GM20431 (cell line): Measurements from ENCODE around the gene FA2H.
"Not testable (repeated sequence)": the region's sequence is repeated elsewhere in the genome, so short reads cannot be mapped to it uniquely, and the experiment has no call there.

Experiments used
- in situ Hi-C: fragments of 300-500 bp; cut with MseI, MboI; formaldehyde crosslinking; loops from one replicate; pipeline ENCODE4 v1.15.0; 2020; ENCODE audit warnings: low sequenced_read_pairs; ENCODE audit not compliant: unreplicated experiment

Gene FA2H

GRCh38 chr16:74770831-74771526 is 3.6 kb downstream of the FA2H start:
- in situ Hi-C loops, result no loop called here

GRCh38 chr16:74769586-74770190 is 4.9 kb downstream of the FA2H start:
- in situ Hi-C loops, result no loop called here

- in situ Hi-C loops, result no loop called here
These were observed 6.4 kb downstream of the FA2H start for GRCh38 chr16:74768239-74768638.

GRCh38 chr16:74767749-74768148 is 6.9 kb downstream of the FA2H start:
- in situ Hi-C loops, result no loop called here

- in situ Hi-C loops, result no loop called here
These were observed 7.9 kb downstream of the FA2H start for GRCh38 chr16:74766729-74767128.

GRCh38 chr16:74764184-74764583 is 10.4 kb downstream of the FA2H start:
- in situ Hi-C loops, result not testable (repeated sequence)

GRCh38 chr16:74761665-74762064 is 13.0 kb downstream of the FA2H start:
- in situ Hi-C loops, result no loop called here

- in situ Hi-C loops, result no loop called here
These were observed 14.4 kb downstream of the FA2H start for GRCh38 chr16:74760007-74760767.

GRCh38 chr16:74759564-74759963 is 15.1 kb downstream of the FA2H start:
- in situ Hi-C loops, result no loop called here

- in situ Hi-C loops, result no loop called here
These were observed 15.8 kb downstream of the FA2H start for GRCh38 chr16:74758801-74759200.

GRCh38 chr16:74757349-74757748 is 17.3 kb downstream of the FA2H start:
- in situ Hi-C loops, result no loop called here

- in situ Hi-C loops, result no loop called here
These were observed 18.4 kb downstream of the FA2H start for GRCh38 chr16:74756203-74756602.

- in situ Hi-C loops, result no loop called here
These were observed 21.4 kb downstream of the FA2H start for GRCh38 chr16:74753180-74753579.

- in situ Hi-C loops, result no loop called here
These were observed 21.9 kb downstream of the FA2H start for GRCh38 chr16:74752756-74753155.

- in situ Hi-C loops, result no loop called here
These were observed 22.4 kb downstream of the FA2H start for GRCh38 chr16:74752258-74752657.

- in situ Hi-C loops, result no loop called here
These were observed 23.0 kb downstream of the FA2H start for GRCh38 chr16:74751658-74752057.

GRCh38 chr16:74749291-74750055 is 25.1 kb downstream of the FA2H start:
- in situ Hi-C loops, result no loop called here

GRCh38 chr16:74748616-74749026 is 26.0 kb downstream of the FA2H start:
- in situ Hi-C loops, result no loop called here

GRCh38 chr16:74747716-74748615 is 26.7 kb downstream of the FA2H start:
- in situ Hi-C loops, result no loop called here

GRCh38 chr16:74745926-74746325 is 28.7 kb downstream of the FA2H start:
- in situ Hi-C loops, result no loop called here
